ENCODE measurements around the gene GRID2.

- no peak for TF ChIP-seq POLR2A (IDR thresholded peaks at IDR 0.05; ENCODE audit: low read depth, low read length)
- no peak for TF ChIP-seq POLR2AphosphoS5 (IDR thresholded peaks at IDR 0.05; ENCODE audit: low read depth, low read length)
- TF ChIP-seq TAF1 (IDR thresholded peaks at IDR 0.05; ENCODE audit: borderline replicate concordance, low read depth, low read length), result no peak
Measured at GRCh38 chr4:92253986-92254671, 49.6 kb upstream of the GRID2 start.
